Endodermal cell (in vitro differentiated cells): ENCODE data around the gene TATDN3. TPM values are rescaled to one million over a fixed set of nuclear protein-coding genes. Genes with fewer than 3 reads are reported as not detected.
"Not testable (repeated sequence)": the region's sequence is repeated elsewhere in the genome, so short reads cannot be mapped to it uniquely, and the experiment has no call there.

Experiments
- DNase-seq: peaks from one replicate; pipeline ENCODE4 v3.0.0-alpha.2; 2017
- H3K27ac ChIP-seq: 2 replicates; pipeline ENCODE4 v1.5.1; 2013; ENCODE audit warnings: mild to moderate bottlenecking, low read depth, low read length, moderate library complexity
- H3K27me3 ChIP-seq: 2 replicates; pipeline ENCODE4 v1.6.1; 2013; ENCODE audit warnings: mild to moderate bottlenecking, low read length, moderate library complexity; ENCODE audit not compliant: insufficient read depth, control insufficient read depth, poor library complexity, severe bottlenecking
- H3K36me3 ChIP-seq: 2 replicates; pipeline ENCODE4 v1.7.0; 2013; ENCODE audit warnings: mild to moderate bottlenecking, low read length, moderate library complexity; ENCODE audit not compliant: control insufficient read depth, insufficient read depth
- H3K4me1 ChIP-seq: one replicate; pipeline ENCODE4 v1.7.0; 2013; ENCODE audit warnings: low read length; ENCODE audit not compliant: control insufficient read depth, insufficient read depth
- H3K4me3 ChIP-seq: 2 replicates; pipeline ENCODE4 v1.5.1; 2013; ENCODE audit warnings: mild to moderate bottlenecking, low read length, moderate library complexity
- H3K9ac ChIP-seq: 2 replicates; pipeline ENCODE4 v1.6.1; 2013; ENCODE audit warnings: mild to moderate bottlenecking, low read length, moderate library complexity; ENCODE audit not compliant: poor library complexity, severe bottlenecking; ENCODE audit errors: extremely low read depth
- H3K9me3 ChIP-seq: 2 replicates; pipeline ENCODE4 v1.6.1; 2013; ENCODE audit warnings: mild to moderate bottlenecking, low read length, moderate library complexity; ENCODE audit not compliant: control insufficient read depth
- H3K27ac Mint-ChIP-seq: 2 replicates; pipeline ENCODE4 v1.8.0; 2020; ENCODE audit warnings: mixed read lengths
- H3K27me3 Mint-ChIP-seq: 2 replicates; pipeline ENCODE4 v1.8.0; 2021; ENCODE audit warnings: mild to moderate bottlenecking, mixed read lengths; ENCODE audit not compliant: insufficient read depth
- H3K36me3 Mint-ChIP-seq: 2 replicates; pipeline ENCODE4 v1.8.0; 2020; ENCODE audit warnings: low read depth, mixed read lengths
- H3K4me1 Mint-ChIP-seq: 2 replicates; pipeline ENCODE4 v1.8.0; 2020; ENCODE audit warnings: mixed read lengths
- H3K4me3 Mint-ChIP-seq: 2 replicates; pipeline ENCODE4 v1.8.0; 2020; ENCODE audit warnings: mild to moderate bottlenecking, moderate library complexity, mixed read lengths
- H3K9me3 Mint-ChIP-seq: 2 replicates; pipeline ENCODE4 v1.8.0; 2020; ENCODE audit warnings: mild to moderate bottlenecking, mixed read lengths
- CTCF ChIP-seq: fragments of 200-600 bp; sonication (generic); conservative IDR thresholded peaks from 2 replicates; pipeline ENCODE4 v1.5.0; 2021; ENCODE audit warnings: antibody characterized with exemption, mild to moderate bottlenecking
- WGBS, 2 experiments: methylation state at CpG; one replicate each; pipeline versions ENCODE4 v1.1.5 to v1.1.7; 2013; ENCODE audit warnings: missing lambda C conversion rate in 2 of 2, mixed read lengths in 1 of 2; ENCODE audit not compliant: insufficient coverage in 1 of 2, insufficient read length in 1 of 2; 5-methylcytosine and 5-hydroxymethylcytosine counted together
- total RNA-seq, 2 donors: library from RNA; stranded (reverse); fragmentation: NEBNext Ultra II Directional in 1 of 2; extraction: Animal tissue kit (Norgen Biotek cat#: 25700) in 1 of 2; gene quantifications; 2 replicates in 1 of 2; 3 replicates in 1 of 2; pipeline ENCODE4 v1.2.1, GENCODE V29; 2021

The TATDN3 gene
- total RNA-seq, 2 donors from 2014 or later: 14.9 to 26.3 TPM

- Histone ChIP-seq H3K27me3 (no peaks in the 10 kb centered on the region), H3K9me3 (peaks cover 33% of the 10 kb centered on the region), H3K9ac (no peak overlapping the region), H3K36me3 (no peaks in the 10 kb centered on the region), H3K4me3 (no peak overlapping the region), H3K27ac (no peak overlapping the region), H3K4me1 (no peaks in the 10 kb centered on the region)
- Mint-ChIP-seq H3K4me3 (peak overlapping the region; percentile 22), H3K27ac (peak overlapping the region; percentile 32), H3K36me3 (peaks cover 17% of the 10 kb centered on the region), H3K4me1 (peaks cover 9% of the 10 kb centered on the region), H3K9me3 (peaks cover 37% of the 10 kb centered on the region), H3K27me3 (peaks cover 2% of the 10 kb centered on the region)
- WGBS, 2 experiments: 77 to 92% methylated on average over 2 to 5 of the region's 5 CpGs
- DNase-seq: no peak
- no peak for TF ChIP-seq CTCF
Measured at GRCh38 chr1:212827831-212828278, 36.2 kb downstream of the TATDN3 start.

GRCh38 chr1:212828395-212828794 is 36.7 kb downstream of the TATDN3 start:
- peaks cover 33% of the 10 kb centered on the region for H3K9me3 ChIP-seq
- H3K36me3 Mint-ChIP-seq: peaks cover 17% of the 10 kb centered on the region
- WGBS, 2 experiments: 80 to 98% methylated on average over 1 to 2 of the region's 2 CpGs
- DNase-seq: no peak
- no peak overlapping the region for H3K4me3 Mint-ChIP-seq
- H3K4me1 ChIP-seq: no peaks in the 10 kb centered on the region
- H3K9ac ChIP-seq: no peak overlapping the region
- no peak overlapping the region for H3K27ac ChIP-seq
- H3K27me3 Mint-ChIP-seq: peaks cover 2% of the 10 kb centered on the region
- H3K4me3 ChIP-seq: no peak overlapping the region
- peaks cover 12% of the 10 kb centered on the region for H3K4me1 Mint-ChIP-seq
- no peak overlapping the region for H3K27ac Mint-ChIP-seq
- peaks cover 37% of the 10 kb centered on the region for H3K9me3 Mint-ChIP-seq
- no peaks in the 10 kb centered on the region for H3K36me3 ChIP-seq
- no peaks in the 10 kb centered on the region for H3K27me3 ChIP-seq
- no peak for TF ChIP-seq CTCF

- WGBS, 2 experiments: 80 to 87% methylated on average over 4 to 7 of the region's 8 CpGs
- H3K4me1 ChIP-seq, H3K9me3 ChIP-seq, H3K4me3 ChIP-seq, H3K4me3 Mint-ChIP-seq, H3K27ac ChIP-seq, DNase-seq, H3K36me3 ChIP-seq, H3K27me3 ChIP-seq, H3K36me3 Mint-ChIP-seq, H3K27ac Mint-ChIP-seq, H3K9ac ChIP-seq, H3K27me3 Mint-ChIP-seq, H3K9me3 Mint-ChIP-seq: not testable (repeated sequence)
- peaks cover 18% of the 10 kb centered on the region for H3K4me1 Mint-ChIP-seq
Measured at GRCh38 chr1:212833211-212834207, 41.8 kb downstream of the TATDN3 start.
